HEK293T (cell line): Measurements from ENCODE around the gene CPA2.

Source experiments
- ARNT ChIP-seq: fragments of 450-650 bp; IDR thresholded peaks from 2 replicates; pipeline ENCODE4 v1.6.1; 2017; ENCODE audit warnings: mild to moderate bottlenecking
- FOXA1 ChIP-seq: fragments of 450-650 bp; IDR thresholded peaks from 2 replicates; pipeline ENCODE4 v1.6.1; 2016; ENCODE audit warnings: mild to moderate bottlenecking
- LEF1 ChIP-seq: fragments of 450-650 bp; IDR thresholded peaks from 2 replicates; pipeline ENCODE4 v1.6.1; 2017; ENCODE audit warnings: mild to moderate bottlenecking, borderline replicate concordance
- SP1 ChIP-seq: fragments of 450-650 bp; IDR thresholded peaks from 2 replicates; pipeline ENCODE4 v1.6.1; 2017
- TARDBP ChIP-seq: fragments of 450-650 bp; IDR thresholded peaks from 2 replicates; pipeline ENCODE4 v1.6.1; 2016
- TF ChIP-seq, protein P1 (sequence below): fragments of 450-650 bp; IDR thresholded peaks from 2 replicates; pipeline ENCODE4 v1.6.1; 2016

DNA sequence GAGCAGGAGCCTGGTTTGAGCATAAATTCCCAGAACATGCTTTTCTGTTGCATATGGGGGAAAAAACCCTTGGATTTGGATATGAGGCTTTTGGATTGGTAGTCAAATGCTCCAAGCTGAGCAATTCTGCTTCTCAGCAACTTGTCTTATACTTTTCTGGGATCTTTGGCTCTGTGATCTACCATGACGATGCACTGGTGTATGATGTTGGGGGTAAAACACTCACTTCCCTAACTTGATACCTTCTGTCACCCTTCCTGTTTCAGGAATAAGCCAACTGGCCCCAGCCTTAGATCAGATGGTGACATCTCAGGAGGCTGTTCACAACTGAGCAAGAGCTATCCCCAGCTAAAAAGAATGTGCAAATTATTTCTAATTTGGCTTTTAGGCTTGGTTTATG lies 13.2 kb downstream of the CPA2 start:
- TF ChIP-seq TARDBP: no peak
- TF ChIP-seq SP1: no peak
- no peak for TF ChIP-seq FOXA1
- TF ChIP-seq, protein P1, sequence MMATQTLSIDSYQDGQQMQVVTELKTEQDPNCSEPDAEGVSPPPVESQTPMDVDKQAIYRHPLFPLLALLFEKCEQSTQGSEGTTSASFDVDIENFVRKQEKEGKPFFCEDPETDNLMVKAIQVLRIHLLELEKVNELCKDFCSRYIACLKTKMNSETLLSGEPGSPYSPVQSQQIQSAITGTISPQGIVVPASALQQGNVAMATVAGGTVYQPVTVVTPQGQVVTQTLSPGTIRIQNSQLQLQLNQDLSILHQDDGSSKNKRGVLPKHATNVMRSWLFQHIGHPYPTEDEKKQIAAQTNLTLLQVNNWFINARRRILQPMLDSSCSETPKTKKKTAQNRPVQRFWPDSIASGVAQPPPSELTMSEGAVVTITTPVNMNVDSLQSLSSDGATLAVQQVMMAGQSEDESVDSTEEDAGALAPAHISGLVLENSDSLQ: no peak
- TF ChIP-seq ARNT: no peak
- no peak for TF ChIP-seq LEF1
